Psoas muscle (tissue), 8 donors: Measurements from ENCODE around the gene GNPTG. TPM values are rescaled to one million over a fixed set of nuclear protein-coding genes. Genes with fewer than 3 reads are reported as not detected.
"Not testable (repeated sequence)": the region's sequence is repeated elsewhere in the genome, so short reads cannot be mapped to it uniquely, and the experiment has no call there.

Experiments used
- ATAC-seq, 4 donors: fragments of 200-7000 bp; cut with Tn5 transposase; one replicate each; pipeline ENCODE4 v1.9.1; 2020; ENCODE audit warnings: moderate library complexity in 3 of 4, mild to moderate bottlenecking in 2 of 4
- DNase-seq, 2 donors: peaks; one replicate each; pipeline ENCODE4 v3.0.0-alpha.2; 2020
- H3K27ac ChIP-seq: fragments of 200-600 bp; one replicate; pipeline ENCODE4 v1.8.0; 2022
- H3K27me3 ChIP-seq, 3 donors: fragments of 200-600 bp in 1 of 3; one replicate each; pipeline versions ENCODE4 v1.6.1 to v1.8.0; 2013 to 2022; ENCODE audit warnings: low read length in 2 of 3, mild to moderate bottlenecking in 2 of 3, moderate library complexity in 1 of 3; ENCODE audit not compliant: insufficient read depth in 3 of 3
- H3K36me3 ChIP-seq, 2 donors: fragments of 200-600 bp in 1 of 2; one replicate each; pipeline versions ENCODE4 v1.6.1 to v1.8.0; 2013 to 2022; ENCODE audit warnings: low read depth in 1 of 2, mild to moderate bottlenecking in 1 of 2, moderate library complexity in 1 of 2; ENCODE audit not compliant: insufficient read depth in 1 of 2
- H3K4me1 ChIP-seq: fragments of 200-600 bp; one replicate; pipeline ENCODE4 v1.8.0; 2022
- H3K4me3 ChIP-seq: fragments of 200-600 bp; one replicate; pipeline ENCODE4 v1.8.0; 2022; ENCODE audit warnings: mild to moderate bottlenecking
- H3K9me3 ChIP-seq: fragments of 200-600 bp; one replicate; pipeline ENCODE4 v1.8.0; 2022
- CTCF ChIP-seq: fragments of 200-600 bp; IDR thresholded peaks from one replicate; pipeline ENCODE4 v1.8.0; 2022; ENCODE audit warnings: antibody characterized with exemption
- WGBS, 3 donors: extraction: QIAGEN DNeasy Blood & Tissue Kit; methylation state at CpG; one replicate each; pipeline versions ENCODE4 v1.1.6 to v1.1.7; 2013; 5-methylcytosine and 5-hydroxymethylcytosine counted together
- intact Hi-C, 2 donors: fragments of 100-400 bp; cut with DNase I; formaldehyde crosslinking; loops; one replicate each; pipeline versions ENCODE4 v1.11.0 to v1.14.2; 2022
- polyA plus RNA-seq, 3 donors: library from polyadenylated mRNA; stranded (reverse); fragments of 200-250 nt; gene quantifications; one replicate each; pipeline ENCODE4 v1.2.3, GENCODE V29; 2013
- total RNA-seq, 4 donors: library from RNA; stranded (reverse); fragmentation: NEBNext Ultra II Directional in 2 of 4; extraction: Animal tissue kit (Norgen Biotek cat#: 25700) in 2 of 4; gene quantifications; one replicate each; pipeline versions ENCODE4 v1.2.1 to v1.2.4, GENCODE V29; 2021 to 2023
- donor health status: healthy with polysubstance abuse.
- donor health status: DM: no; HTN: no; CAD: no; lungs with moderate emphysema.
- donor health status: Bipolar disorder and iron deficiency.
- donor health status: healthy.
- donor health status: DM: yes; HTN: yes; CAD: no.
- donor health status: DM: no; HTN: no; CAD: no.
- donor health status: DM: no; HTN: no; CAD: no.
- donor health status: DM: yes; HTN: yes; CAD: no.

The GNPTG gene
- total and polyA plus RNA-seq, 7 donors: 27.9 to 36.6 (median 30.7) TPM

DNA sequence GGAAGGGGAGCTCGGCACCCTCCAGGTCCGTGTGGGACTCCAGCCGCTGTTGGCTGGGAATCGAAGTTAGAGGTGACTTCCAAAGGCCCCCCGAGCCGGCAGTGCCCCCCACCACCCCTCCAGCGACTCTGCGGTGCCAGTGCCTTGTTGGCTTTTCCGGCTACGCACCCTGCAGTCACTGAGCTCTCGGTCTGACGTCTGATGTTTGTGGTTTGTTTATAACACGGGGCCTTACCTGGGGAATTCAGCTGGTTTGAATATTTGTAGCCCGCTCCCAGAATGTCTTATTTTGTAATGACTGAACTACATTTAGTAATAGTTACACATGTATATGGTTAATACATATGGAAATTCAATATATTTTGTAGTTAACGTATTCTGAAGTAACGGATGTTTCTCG, 25.3 kb upstream of the GNPTG start:
- no peak overlapping the region for H3K27ac ChIP-seq
- peaks cover 4 to 42% of the 10 kb centered on the region in 2 donors for H3K36me3 ChIP-seq
- no peaks in the 10 kb centered on the region for H3K4me1 ChIP-seq
- peaks cover 0 to 6% (median 0%) of the 10 kb centered on the region in 3 donors for H3K27me3 ChIP-seq
- no peak for TF ChIP-seq CTCF
- intact Hi-C loops: no loop called here
- WGBS, 3 donors: 61 to 64% (median 62%) methylated on average over 17 of the region's 17 CpGs
- ATAC-seq (no peak), DNase-seq (no peak)
- no peaks in the 10 kb centered on the region for H3K9me3 ChIP-seq
- H3K4me3 ChIP-seq: no peak overlapping the region

GRCh38 chr16:1326946-1327618, 24.6 kb upstream of the GNPTG start:
- no peak overlapping the region for H3K4me3 ChIP-seq
- no peaks in the 10 kb centered on the region for H3K4me1 ChIP-seq
- no peak for ATAC-seq
- H3K27ac ChIP-seq: no peak overlapping the region
- peaks cover 0 to 7% (median 4%) of the 10 kb centered on the region in 3 donors for H3K27me3 ChIP-seq
- H3K9me3 ChIP-seq: no peaks in the 10 kb centered on the region
- 56 to 66% (median 56%) methylated on average over 15 to 17 of the region's 17 CpGs for WGBS, 3 donors
- TF ChIP-seq CTCF: no peak
- DNase-seq: no peak
- H3K36me3 ChIP-seq: peaks cover 4 to 35% of the 10 kb centered on the region in 2 donors
- intact Hi-C loops: no loop called here

- ATAC-seq (no peak), DNase-seq (no peak)
- 55 to 60% (median 58%) methylated on average over 5 of the region's 5 CpGs for WGBS, 3 donors
- H3K27me3 ChIP-seq: peaks cover 0 to 7% (median 5%) of the 10 kb centered on the region in 3 donors
- peaks cover 4 to 30% of the 10 kb centered on the region in 2 donors for H3K36me3 ChIP-seq
- no peak overlapping the region for H3K27ac ChIP-seq
- H3K4me3 ChIP-seq: no peak overlapping the region
- H3K9me3 ChIP-seq: no peaks in the 10 kb centered on the region
- no peaks in the 10 kb centered on the region for H3K4me1 ChIP-seq
- no peak for TF ChIP-seq CTCF
- intact Hi-C loops: no loop called here
Observed at GRCh38 chr16:1327619-1327947, 24.1 kb upstream of the GNPTG start.

- H3K4me3 ChIP-seq, H3K27ac ChIP-seq, H3K4me1 ChIP-seq, ATAC-seq, DNase-seq, intact Hi-C loops, H3K9me3 ChIP-seq: not testable (repeated sequence)
- WGBS, 3 donors: 86 to 87% (median 87%) methylated on average over 20 of the region's 20 CpGs
- peaks cover 4 to 28% of the 10 kb centered on the region in 2 donors for H3K36me3 ChIP-seq
- H3K27me3 ChIP-seq: peaks cover 0 to 11% (median 10%) of the 10 kb centered on the region in 3 donors
Observed at GRCh38 chr16:1328136-1328535, 23.6 kb upstream of the GNPTG start.

- H3K4me3 ChIP-seq, H3K27ac ChIP-seq, H3K4me1 ChIP-seq, intact Hi-C loops, DNase-seq, ATAC-seq, H3K9me3 ChIP-seq: not testable (repeated sequence)
- peaks cover 0 to 18% (median 16%) of the 10 kb centered on the region in 3 donors for H3K27me3 ChIP-seq
- WGBS, 3 donors: 92 to 93% (median 92%) methylated on average over 10 of the region's 10 CpGs
- H3K36me3 ChIP-seq: peaks cover 4 to 20% of the 10 kb centered on the region in 2 donors
Observed at GRCh38 chr16:1328961-1329360, 22.8 kb upstream of the GNPTG start.
